Prostate gland (tissue), 2 donors: ENCODE measurements around the gene MBD3. TPM values are rescaled to one million over a fixed set of nuclear protein-coding genes. Genes with fewer than 3 reads are reported as not detected.

Source experiments
- DNase-seq: peaks from one replicate; pipeline ENCODE4 v3.0.0-alpha.2; 2019; ENCODE audit warnings: low spot score
- H3K27ac ChIP-seq, 2 donors: fragments of 200-600 bp; sonication (generic); 2 replicates each; pipeline ENCODE4 v1.5.1; 2017 to 2019
- H3K27me3 ChIP-seq: fragments of 200-600 bp; sonication (generic); replicated peaks from 2 replicates; pipeline ENCODE4 v1.5.1; 2019; ENCODE audit not compliant: insufficient read depth
- H3K36me3 ChIP-seq, 2 donors: fragments of 200-600 bp; sonication (generic); 1 replicate in 1 of 2; 2 replicates in 1 of 2; pipeline versions ENCODE4 v1.5.1 to v1.8.1; 2017 to 2019
- H3K4me1 ChIP-seq: fragments of 200-600 bp; sonication (generic); replicated peaks from 2 replicates; pipeline ENCODE4 v1.5.1; 2019
- H3K4me3 ChIP-seq, 2 donors: fragments of 200-600 bp; sonication (generic); 2 replicates each; pipeline ENCODE4 v1.5.1; 2017 to 2019
- H3K9me3 ChIP-seq: fragments of 200-600 bp; sonication (generic); 2 replicates; pipeline ENCODE4 v1.5.1; 2017
- POLR2A ChIP-seq: fragments of 450-650 bp; IDR thresholded peaks from one replicate; pipeline ENCODE4 v1.6.1; 2016; ENCODE audit warnings: antibody characterized with exemption, mild to moderate bottlenecking
- POLR2AphosphoS5 ChIP-seq: sonication (generic); formaldehyde crosslinking; IDR thresholded peaks from one replicate; pipeline ENCODE4 v1.6.1; 2017; ENCODE audit warnings: antibody characterized with exemption
- WGBS: methylation state at CpG from one replicate; pipeline ENCODE4 v1.1.5; 2018; 5-methylcytosine and 5-hydroxymethylcytosine counted together
- intact Hi-C: fragments of 100-400 bp; cut with DNase I; formaldehyde crosslinking; loops from one replicate; pipeline ENCODE4 v1.14.2; 2022
- total RNA-seq, 2 donors: library from RNA; depleted of rRNA; stranded (reverse); fragments of >200 nt; gene quantifications; one replicate each; pipeline ENCODE4 v1.1.0, GENCODE V29; 2016
- TF ChIP-seq, protein P1 (sequence below), 4 experiments: fragments of 200-600 bp in 2 of 4; fragments of 450-650 bp in 2 of 4; sonication (generic) in 2 of 4; IDR thresholded peaks; 1 replicate in 3 of 4; 2 replicates in 1 of 4; pipeline ENCODE4 v1.5.1; 2016 to 2019; ENCODE audit warnings: antibody characterized with exemption in 4 of 4, mild to moderate bottlenecking in 2 of 4, moderate library complexity in 2 of 4

Gene MBD3
- total RNA-seq, 2 donors from 2014 or later: 100 to 166 TPM

- no peaks in the 10 kb centered on the region for H3K36me3 ChIP-seq
- no peaks in the 10 kb centered on the region for H3K9me3 ChIP-seq
- peaks cover 11% of the 10 kb centered on the region for H3K4me1 ChIP-seq
- TF ChIP-seq POLR2A (no peak), POLR2AphosphoS5 (no peak)
- TF ChIP-seq, protein P1, sequence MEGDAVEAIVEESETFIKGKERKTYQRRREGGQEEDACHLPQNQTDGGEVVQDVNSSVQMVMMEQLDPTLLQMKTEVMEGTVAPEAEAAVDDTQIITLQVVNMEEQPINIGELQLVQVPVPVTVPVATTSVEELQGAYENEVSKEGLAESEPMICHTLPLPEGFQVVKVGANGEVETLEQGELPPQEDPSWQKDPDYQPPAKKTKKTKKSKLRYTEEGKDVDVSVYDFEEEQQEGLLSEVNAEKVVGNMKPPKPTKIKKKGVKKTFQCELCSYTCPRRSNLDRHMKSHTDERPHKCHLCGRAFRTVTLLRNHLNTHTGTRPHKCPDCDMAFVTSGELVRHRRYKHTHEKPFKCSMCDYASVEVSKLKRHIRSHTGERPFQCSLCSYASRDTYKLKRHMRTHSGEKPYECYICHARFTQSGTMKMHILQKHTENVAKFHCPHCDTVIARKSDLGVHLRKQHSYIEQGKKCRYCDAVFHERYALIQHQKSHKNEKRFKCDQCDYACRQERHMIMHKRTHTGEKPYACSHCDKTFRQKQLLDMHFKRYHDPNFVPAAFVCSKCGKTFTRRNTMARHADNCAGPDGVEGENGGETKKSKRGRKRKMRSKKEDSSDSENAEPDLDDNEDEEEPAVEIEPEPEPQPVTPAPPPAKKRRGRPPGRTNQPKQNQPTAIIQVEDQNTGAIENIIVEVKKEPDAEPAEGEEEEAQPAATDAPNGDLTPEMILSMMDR (IDR thresholded peaks at IDR 0.05): no peak
- under 1% methylated on average over 44 of the region's 108 CpGs for WGBS
- no peak for DNase-seq
- peak overlapping the region; percentile 61 to 65 for H3K4me3 ChIP-seq
- intact Hi-C loops: no loop called here
- H3K27me3 ChIP-seq: no peaks in the 10 kb centered on the region
- H3K27ac ChIP-seq: peak overlapping the region; percentile 88 to 91
Measured at GRCh38 chr19:1567116-1567847, 25.4 kb downstream of the MBD3 start.

- Histone ChIP-seq H3K9me3 (no peaks in the 10 kb centered on the region), H3K4me3 (peak overlapping the region; percentile 61 to 65), H3K36me3 (no peaks in the 10 kb centered on the region), H3K4me1 (peaks cover 11% of the 10 kb centered on the region), H3K27ac (peak overlapping the region; percentile 88 to 91), H3K27me3 (no peaks in the 10 kb centered on the region)
- peak; percentile 80 for DNase-seq
- WGBS: 3% methylated on average over 39 of the region's 42 CpGs
- TF ChIP-seq POLR2A: peak; percentile 85
- peak; percentile 79 for TF ChIP-seq POLR2AphosphoS5
- TF ChIP-seq, protein P1 (IDR thresholded peaks at IDR 0.05): peak in 1 of 4 experiments; percentile 8
- intact Hi-C loops: no loop called here
Measured at GRCh38 chr19:1566392-1567115, 26.1 kb downstream of the MBD3 start.

GRCh38 chr19:1563251-1563650 is 29.4 kb downstream of the MBD3 start:
- 89% methylated on average over 6 of the region's 6 CpGs for WGBS

GRCh38 chr19:1561236-1561842 is 31.3 kb downstream of the MBD3 start:
- no peaks in the 10 kb centered on the region for H3K27me3 ChIP-seq
- intact Hi-C loops: no loop called here
- no peak for TF ChIP-seq POLR2AphosphoS5
- TF ChIP-seq, protein P1 (IDR thresholded peaks at IDR 0.05): no peak
- 81% methylated on average over 17 of the region's 17 CpGs for WGBS
- no peak overlapping the region for H3K27ac ChIP-seq
- H3K9me3 ChIP-seq: no peaks in the 10 kb centered on the region
- no peak for DNase-seq
- H3K4me1 ChIP-seq: peaks cover 5% of the 10 kb centered on the region
- H3K4me3 ChIP-seq: no peak overlapping the region
- H3K36me3 ChIP-seq: no peaks in the 10 kb centered on the region

More at GRCh38 chr19:1563251-1563650, 29.4 kb downstream of the MBD3 start:
- Histone ChIP-seq H3K27me3 (no peaks in the 10 kb centered on the region), H3K36me3 (no peaks in the 10 kb centered on the region), H3K9me3 (no peaks in the 10 kb centered on the region), H3K4me3 (no peak overlapping the region), H3K27ac (no peak overlapping the region), H3K4me1 (peaks cover 7% of the 10 kb centered on the region)
- TF ChIP-seq POLR2A (no peak), POLR2AphosphoS5 (no peak)
- TF ChIP-seq, protein P1 (IDR thresholded peaks at IDR 0.05): no peak
- no peak for DNase-seq
- intact Hi-C loops: no loop called here
